Kasumi-1 (cell line): ENCODE results near the gene SIDT2.
"Not testable (repeated sequence)": the region's sequence is repeated elsewhere in the genome, so short reads cannot be mapped to it uniquely, and the experiment has no call there.

Experiments
- DNase-seq, 2 experiments: peaks; one replicate each; lab custom pipeline; 2025; lab: John Stamatoyannopoulos, UW

The SIDT2 gene

DNA sequence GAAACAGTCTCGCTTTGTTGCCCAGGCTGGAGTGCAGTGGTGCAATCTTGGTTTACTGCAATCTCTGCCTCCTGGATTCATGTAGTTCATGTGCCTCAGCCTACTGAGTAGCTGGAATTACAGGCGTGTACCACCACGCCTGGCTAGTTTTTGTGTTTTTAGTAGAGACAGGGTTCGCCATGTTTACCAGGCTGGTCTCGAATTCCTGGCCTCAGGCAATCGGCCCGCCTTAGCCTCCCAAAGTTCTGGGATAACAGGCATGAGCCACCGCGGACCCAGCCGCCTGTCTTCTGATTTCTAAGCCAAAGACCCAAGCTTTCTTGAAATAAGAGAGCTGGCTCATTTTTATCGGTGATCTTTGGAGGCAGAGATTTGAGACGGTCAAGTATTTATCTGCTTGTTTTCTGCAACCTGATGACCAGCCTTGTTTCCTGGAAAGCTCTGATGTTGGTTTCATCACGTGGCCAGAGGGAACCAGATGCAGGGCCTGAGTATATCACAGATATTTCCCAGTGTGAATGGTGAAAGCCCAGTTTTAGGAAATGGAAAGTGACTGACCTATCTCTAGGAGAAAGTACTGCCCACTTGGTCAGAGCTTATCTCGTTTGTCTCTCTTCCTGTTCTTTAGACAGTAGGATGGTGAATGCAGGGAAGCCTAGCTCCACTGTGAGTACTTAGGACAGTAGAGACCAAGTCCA, 5.7 kb upstream of the SIDT2 start:
- DNase-seq: no peak

DNA sequence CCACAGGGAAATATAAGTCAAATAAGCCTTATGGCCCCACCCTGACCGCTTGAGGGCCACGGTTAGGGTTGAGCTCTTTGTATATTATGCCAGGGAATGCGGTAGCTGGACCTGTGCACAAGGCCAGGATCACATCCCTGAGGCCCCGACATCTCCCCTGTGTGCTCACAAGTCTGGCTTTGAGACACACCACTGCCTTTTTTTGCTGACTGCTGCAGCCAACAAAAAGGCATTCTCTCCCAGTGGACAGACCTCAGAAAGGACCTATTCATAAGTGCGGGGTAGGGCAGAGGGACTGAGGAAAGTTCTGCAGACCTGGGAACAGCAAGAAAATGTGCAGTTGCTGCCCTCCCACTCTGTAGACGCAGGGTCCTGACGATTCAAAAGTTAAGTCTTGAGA, 3.4 kb upstream of the SIDT2 start:
- DNase-seq: no peak

DNA sequence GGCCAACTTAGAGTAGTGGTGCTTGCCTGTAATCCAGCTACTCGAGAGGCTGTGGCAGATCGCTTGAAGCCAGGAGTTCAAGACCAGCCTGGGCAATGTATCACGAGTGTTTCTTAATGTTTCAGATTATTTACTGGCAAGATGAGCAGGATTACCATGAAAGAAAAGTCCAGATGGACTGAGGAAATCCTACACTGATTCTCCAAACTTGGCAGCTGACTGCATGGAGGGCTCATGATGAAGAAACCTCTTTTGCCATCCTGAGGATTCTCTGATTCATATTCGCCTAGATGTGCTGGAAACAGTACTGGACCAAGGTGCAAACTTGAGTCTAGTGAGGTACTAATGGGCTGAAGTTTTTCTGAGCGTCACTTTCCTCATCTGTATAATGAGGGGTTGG, 2.8 kb upstream of the SIDT2 start:
- no peak for DNase-seq

DNA sequence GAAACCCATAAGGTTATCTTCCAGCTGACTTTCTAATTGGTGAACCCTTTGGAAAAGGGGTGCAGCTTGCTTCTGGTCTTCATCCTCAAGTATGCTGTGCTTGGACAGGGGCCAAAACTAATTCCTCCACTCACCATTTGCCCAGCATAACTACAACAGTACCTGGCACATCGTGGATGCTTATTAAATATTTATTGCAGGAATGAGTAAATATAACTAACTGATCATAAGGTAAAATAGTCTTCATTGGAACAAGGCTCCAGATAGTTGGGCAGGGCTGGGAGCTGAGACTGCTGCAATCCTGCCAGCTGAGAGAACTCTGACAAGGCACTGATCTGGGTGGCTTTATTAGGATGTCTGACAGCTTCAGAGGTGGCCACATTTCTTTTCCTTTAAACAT, 2.4 kb upstream of the SIDT2 start:
- no peak for DNase-seq

DNA sequence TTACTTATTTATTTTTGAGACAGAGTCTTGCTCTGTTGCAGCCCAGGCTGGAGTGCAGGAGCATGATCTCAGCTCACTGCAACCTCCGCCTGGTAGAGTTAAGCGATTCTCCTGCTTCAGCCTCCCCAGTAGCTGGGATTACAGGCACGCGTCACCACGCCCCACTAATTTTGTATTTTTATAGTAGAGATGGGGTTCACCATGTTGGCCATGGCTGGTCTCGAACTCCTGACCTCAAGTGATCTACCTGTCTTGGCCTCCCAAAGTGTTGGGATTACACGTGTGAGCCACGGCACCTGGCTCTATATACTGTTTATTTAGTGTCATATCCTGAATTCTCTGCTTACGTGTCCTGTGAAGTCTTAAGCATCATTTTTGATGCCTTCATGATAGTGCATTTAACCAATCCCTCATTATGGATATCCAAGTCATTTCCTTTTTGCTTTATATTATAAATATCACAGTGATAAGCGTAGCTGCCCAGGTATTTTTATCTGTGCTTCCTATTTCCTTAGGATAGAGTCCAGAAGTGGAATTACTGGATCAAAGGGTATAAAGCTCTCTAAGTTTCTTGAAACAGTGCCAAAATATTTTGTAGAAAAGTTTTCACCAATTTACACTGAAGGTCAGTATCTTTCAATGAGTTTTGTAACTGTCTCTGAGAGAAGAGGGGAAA, 871 bp upstream of the SIDT2 start:
- no peak for DNase-seq

DNA sequence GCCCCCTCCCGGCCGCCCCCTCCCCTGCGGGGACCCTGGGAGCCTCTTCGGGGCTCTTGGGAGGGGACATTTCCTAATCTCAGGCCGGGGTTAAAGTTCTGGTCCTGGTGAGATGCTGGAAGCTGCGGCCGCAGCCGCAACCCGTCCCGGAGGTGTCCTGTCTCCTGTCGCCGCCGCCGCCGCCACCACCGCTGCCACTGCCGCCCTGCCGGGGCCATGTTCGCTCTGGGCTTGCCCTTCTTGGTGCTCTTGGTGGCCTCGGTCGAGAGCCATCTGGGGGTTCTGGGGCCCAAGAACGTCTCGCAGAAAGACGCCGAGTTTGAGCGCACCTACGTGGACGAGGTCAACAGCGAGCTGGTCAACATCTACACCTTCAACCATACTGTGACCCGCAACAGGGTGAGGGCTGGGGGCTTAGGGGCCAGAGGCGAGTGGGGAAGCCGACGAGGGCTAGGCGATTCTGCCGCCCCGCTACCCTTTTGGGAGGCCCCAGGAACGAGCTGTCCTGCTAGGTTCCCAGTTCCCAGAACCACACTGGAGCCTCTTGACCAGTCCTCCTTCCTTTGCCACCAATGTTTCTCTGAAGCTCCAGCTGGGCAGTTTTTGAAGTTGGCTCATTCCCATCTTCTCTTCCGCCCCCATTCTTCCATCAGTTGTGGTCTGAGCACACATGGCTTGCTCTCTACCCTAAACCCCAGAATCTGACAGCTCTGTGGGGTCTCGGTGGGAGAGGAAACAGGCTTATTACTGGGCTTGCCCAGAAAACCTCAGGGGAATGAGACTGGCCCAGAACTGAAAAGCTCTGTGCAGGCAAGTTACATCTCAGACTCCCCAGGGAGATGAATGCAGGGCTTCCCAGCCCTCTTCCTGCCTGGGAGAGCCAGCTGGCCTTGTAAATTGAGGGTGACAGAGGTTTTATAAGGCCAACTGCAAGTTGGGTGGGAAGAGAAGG, 781 bp downstream of the SIDT2 start:
- no peak for DNase-seq

DNA sequence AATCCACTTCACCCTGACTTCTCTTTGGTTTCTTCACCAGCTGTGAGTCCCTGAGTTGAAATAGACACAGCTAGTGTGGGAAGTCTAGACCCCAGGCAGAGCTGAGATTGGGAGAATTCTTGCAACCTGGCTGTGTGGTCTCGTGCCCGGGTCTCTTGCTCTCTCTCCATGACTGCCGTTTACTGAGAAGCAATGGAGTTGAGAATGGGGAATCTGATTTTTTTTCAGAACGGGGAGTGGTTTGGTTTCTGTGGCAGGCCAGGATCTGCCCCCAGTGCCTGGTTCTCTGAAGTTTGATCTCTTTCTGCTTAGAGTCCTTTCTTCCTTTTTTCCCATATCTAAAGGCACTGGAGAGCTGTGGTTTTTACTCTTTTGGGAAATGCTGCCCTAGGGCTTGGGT, 1.5 kb downstream of the SIDT2 start:
- DNase-seq: no peak

DNA sequence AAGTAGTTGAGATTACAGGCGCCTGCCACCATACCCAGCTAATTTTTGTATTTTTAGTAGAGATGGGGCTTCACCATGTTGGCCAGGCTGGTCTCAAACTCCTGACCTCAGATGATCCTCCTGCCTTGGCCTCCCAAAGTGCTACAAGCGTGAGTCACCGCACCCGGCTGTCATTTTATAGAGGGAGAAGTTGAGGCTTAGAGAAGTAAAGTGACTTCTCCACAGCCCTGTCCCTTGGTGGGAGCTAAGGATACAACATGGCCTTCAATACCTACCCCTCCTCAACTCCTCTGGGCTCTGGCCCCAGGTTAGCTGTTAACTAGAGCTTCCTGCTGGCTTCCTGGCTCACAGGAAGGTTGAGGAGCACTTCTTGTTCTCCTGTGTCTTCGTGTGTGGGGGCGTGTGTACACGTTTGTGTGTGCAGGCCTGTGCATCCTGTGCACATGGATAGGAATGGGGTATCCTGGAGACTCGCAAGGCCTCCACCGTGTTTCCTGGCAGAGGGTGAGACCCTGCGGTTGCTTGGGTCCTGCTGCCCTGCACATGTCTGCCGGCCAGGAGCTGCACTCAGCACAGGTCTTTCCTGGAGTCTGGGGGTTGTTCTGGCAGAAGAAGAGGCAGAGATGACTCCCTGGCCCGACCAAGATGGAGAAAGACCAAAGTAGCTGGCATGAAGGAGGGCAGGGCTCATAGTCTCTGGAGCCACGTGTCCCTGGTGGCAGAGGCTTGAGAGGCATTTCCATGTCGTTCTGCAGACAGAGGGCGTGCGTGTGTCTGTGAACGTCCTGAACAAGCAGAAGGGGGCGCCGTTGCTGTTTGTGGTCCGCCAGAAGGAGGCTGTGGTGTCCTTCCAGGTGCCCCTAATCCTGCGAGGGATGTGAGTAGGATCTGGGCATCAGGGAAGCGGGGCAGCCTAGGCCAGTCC, 2.4 kb downstream of the SIDT2 start:
- peak; percentile 78 to 87 for DNase-seq

DNA sequence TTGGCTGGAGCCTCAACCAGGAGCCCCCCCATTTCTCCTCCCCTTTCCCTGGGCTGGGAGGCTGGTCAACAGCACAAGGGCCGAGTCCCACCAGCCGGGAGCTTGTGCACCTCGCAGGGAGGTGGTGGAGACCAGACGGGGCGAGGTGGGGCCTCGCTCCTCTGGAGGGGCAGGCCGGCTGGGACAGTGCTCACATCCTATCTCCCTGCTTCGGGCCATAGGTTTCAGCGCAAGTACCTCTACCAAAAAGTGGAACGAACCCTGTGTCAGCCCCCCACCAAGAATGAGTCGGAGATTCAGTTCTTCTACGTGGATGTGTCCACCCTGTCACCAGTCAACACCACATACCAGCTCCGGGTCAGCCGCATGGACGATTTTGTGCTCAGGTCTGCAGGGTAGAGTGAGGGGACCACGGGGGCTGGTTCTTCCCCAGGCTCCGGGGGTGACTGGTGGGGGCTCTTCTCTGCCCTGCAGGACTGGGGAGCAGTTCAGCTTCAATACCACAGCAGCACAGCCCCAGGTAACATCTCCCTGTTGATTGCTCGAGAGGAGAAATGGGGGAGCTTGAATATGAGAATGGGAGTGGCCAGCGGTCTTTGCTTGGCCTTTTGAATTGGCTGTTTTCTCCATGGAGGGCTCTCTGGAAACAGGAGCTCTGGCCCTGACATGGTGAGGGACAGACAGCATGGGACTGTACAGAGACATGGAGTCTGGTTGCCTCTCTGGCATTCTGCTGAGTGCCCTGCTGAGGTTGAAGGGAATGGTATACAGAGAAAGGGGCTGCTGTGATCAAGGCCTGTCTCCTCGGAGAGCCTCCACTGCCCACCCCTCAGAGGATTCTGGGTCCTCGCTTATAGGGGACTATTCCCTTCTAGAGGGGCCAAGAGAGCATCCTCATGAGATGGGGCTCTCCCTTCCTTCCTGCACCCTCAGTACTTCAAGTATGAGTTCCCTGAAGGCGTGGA, 3.3 kb downstream of the SIDT2 start:
- no peak for DNase-seq

DNA sequence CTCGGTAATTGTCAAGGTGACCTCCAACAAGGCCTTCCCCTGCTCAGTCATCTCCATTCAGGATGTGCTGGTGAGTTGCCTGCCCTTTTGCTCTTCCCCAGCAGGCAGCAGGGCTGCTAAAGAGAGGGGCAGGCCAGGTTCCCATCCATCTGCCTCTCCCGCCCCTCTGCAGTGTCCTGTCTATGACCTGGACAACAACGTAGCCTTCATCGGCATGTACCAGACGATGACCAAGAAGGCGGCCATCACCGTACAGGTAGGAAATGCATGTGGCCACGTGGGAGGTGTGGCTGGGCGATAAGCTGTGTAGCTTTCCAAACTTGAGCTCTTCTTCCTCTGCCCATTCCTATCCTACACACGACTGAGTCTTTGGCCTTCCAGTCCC, 4.0 kb downstream of the SIDT2 start:
- DNase-seq: no peak

DNA sequence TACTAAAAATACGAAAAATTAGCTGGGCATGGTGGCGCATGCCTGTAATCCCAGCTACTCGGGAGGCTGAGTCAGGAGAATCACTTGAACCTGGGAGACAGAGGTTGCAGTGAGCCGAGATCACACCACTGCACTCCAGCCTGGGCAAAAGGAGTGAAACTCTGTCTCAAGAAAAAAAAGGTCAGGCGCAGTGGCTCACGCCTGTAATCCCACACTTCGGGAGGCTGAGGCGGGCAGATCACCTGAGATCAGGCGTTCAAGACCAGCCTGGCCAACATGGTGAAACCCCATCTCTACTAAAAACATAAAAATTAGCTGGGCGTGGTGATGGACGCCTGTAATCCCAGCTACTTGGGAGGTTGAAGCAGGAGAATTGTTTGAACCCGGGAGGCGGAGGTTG, 4.6 kb downstream of the SIDT2 start:
- DNase-seq: not testable (repeated sequence)

DNA sequence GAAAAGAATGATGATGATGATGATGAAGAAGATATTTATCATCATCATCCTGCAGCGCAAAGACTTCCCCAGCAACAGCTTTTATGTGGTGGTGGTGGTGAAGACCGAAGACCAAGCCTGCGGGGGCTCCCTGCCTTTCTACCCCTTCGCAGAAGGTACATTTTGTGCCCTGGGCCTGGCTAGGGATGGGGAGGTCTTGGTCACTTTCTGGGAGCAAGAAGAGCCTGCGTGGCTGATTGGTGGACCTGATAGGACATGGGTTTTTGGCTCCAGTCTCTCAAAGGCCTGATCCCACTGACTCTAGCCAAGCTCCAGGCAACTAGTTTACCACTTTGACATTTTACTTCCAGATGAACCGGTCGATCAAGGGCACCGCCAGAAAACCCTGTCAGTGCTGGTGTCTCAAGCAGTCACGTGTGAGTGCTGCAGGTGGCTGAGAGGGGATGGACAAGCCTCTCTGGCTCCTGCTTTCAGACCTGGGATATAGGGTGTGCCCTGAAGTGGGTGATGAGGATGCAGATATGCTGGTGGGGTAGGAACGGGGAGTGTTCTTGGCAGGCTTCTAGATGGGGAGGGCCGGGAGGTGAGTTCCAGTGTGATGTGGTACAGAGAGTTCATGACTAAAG, 5.3 kb downstream of the SIDT2 start:
- no peak for DNase-seq

DNA sequence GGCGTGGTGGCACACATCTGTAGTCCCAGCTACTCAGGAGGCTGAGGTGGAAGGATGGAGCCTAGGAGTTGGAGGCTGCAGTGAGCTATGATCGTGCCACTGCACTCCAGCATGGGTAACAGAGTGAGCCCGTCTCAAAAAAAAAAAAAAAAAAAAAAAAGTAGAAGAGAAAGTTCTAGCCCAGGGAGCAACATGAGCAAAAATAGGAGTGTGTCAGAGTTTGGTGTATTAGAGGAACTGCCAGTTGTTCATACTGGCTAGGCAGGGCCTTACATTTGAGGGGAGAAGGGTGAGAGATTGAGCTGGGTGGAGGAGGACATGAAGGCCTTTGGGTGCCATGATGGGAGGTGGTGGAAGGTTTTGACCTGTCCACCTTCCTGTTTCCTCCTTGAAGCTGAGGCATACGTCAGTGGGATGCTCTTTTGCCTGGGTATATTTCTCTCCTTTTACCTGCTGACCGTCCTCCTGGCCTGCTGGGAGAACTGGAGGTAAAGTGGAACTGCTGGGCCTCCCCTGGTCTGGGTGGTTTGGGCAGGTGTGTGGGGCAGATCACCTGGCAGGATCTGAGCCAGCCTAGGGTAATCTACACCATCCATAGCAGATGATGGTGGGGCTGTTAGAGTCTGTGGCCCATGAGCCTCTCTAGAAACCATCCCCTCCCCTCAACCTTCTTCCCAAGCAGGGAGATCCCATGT, 7.3 kb downstream of the SIDT2 start:
- DNase-seq: peak; percentile 9 to 24

DNA sequence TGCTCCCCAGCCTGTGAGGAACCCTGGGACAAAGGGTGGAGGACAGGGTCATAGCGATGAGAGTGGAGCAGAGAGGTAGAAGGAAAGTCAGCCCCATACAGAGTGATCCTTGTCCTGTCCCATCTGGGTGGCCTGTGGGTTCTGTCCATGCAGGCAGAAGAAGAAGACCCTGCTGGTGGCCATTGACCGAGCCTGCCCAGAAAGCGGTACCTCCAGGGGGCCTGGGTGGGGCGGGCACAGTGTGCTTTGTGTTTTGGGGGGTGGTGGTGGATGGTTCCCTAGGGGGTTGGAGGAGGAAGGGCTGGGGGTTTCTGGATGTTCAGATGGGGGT, 7.9 kb downstream of the SIDT2 start:
- DNase-seq: no peak

DNA sequence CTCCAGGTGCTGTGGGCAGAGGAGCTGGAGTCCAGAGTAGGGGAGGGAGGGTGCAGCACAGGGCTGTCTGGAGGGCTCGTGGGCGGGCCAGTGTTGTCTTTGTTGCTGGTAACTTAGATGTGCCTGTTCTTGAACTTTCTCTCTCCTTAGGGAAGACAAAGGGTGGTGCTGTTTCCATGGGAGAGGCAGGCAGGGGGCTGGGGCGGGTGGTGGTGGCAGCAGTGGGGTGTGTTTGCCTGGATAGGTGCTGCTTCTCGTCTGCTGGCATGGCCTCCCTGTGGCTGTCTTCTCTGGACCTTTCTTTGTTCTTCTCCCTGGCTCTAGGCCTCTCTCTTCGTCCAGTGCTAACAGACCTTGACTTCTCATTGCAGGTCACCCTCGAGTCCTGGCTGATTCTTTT, 8.5 kb downstream of the SIDT2 start:
- no peak for DNase-seq

DNA sequence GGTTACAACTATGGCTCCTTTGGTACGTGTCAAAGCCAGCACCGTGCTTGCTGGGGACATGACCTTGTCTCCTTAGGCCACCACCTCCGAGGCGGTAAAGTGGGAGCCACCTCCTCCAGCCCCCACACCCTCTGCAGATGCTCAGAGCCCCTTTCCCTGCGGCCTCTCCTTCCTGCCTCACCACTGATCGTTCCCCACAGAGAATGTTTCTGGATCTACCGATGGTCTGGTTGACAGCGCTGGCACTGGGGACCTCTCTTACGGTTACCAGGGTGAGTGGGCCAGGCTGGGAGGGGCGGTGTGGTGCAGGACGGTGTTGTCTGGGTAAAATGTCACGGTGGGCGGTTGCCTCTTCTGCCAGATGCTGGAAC, 8.9 kb downstream of the SIDT2 start:
- no peak for DNase-seq

DNA sequence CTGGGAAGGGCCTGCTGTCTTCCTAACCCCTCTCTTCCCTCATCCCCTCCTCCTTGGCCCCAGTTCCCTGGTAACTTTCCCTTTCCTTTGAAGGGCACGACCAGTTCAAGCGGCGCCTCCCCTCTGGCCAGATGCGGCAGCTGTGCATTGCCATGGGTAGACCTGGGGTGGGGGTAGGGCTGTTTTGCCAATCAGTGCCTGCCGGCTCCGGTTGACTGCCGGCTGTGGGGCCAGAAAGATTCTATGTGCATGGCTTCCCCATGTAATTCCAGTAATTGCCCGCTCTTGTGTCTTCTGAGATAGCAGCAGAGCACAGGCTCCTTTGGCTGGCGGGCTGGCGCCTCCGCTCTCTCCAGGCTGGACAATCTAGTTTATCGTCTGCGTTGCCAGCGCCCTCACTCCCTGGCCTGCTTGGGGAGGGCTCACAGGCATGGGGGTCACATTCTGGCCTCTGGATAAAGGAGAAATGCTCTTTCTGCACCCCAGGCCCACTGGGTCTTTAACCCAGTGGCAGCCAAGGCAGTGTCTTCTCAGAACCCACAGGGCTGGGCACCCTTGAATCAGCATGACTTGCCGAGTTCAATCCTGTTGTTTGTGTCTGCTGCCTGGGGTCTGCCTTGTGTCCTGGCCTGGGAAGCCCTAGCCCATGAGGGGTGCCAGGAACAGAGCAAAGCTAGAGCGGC, 9.4 kb downstream of the SIDT2 start:
- no peak for DNase-seq

DNA sequence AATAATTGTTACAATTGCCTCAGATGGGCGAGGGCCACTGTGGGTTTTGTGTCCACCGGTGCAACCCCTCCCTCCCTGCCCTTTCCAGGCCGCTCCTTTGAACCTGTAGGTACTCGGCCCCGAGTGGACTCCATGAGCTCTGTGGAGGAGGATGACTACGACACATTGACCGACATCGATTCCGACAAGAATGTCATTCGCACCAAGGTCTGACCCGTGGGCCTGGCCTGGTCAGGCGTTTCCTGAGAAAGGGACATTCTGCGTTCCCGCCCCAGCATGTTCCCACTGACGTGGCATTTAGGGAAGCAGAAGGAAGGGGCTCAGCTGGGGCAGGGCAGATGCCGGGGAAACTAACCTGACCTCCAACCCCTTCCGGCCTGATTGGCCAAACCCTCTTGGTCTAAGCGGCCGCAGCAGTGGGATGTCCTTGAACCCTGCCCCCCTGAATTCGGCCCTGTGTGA, 10.1 kb downstream of the SIDT2 start:
- DNase-seq: no peak
